Lung (tissue), 12 donors: ENCODE measurements around the gene ANKS1B. TPM values are rescaled to one million over a fixed set of nuclear protein-coding genes. Genes with fewer than 3 reads are reported as not detected.
"Not testable (repeated sequence)": the region's sequence is repeated elsewhere in the genome, so short reads cannot be mapped to it uniquely, and the experiment has no call there.

Source experiments
- ATAC-seq: fragments of 200-7000 bp; cut with Tn5 transposase; one replicate; pipeline ENCODE4 v1.9.1; 2020; ENCODE audit warnings: moderate number of reproducible peaks; ENCODE audit not compliant: insufficient read depth, low FRiP score
- DNase-seq, 3 donors: peaks; one replicate each; pipeline ENCODE4 v3.0.0-alpha.2; 2013 to 2017
- H3K27ac ChIP-seq, 2 donors: one replicate each; pipeline ENCODE4 v1.5.1; 2013; ENCODE audit warnings: mild to moderate bottlenecking in 2 of 2, moderate library complexity in 2 of 2, control low read depth in 1 of 2, inconsistent platforms in 1 of 2, low read depth in 1 of 2, low read length in 1 of 2
- H3K27me3 ChIP-seq, 3 donors: one replicate each; pipeline ENCODE4 v1.5.1; 2013; ENCODE audit warnings: low read length in 2 of 3; ENCODE audit not compliant: control insufficient read depth in 3 of 3, insufficient read depth in 3 of 3
- H3K36me3 ChIP-seq, 4 donors: one replicate each; pipeline ENCODE4 v1.5.1; 2013; ENCODE audit warnings: low read length in 4 of 4, mild to moderate bottlenecking in 1 of 4, moderate library complexity in 1 of 4; ENCODE audit not compliant: control insufficient read depth in 4 of 4, insufficient read depth in 4 of 4
- H3K4me1 ChIP-seq, 5 donors: one replicate each; pipeline ENCODE4 v1.5.1; 2013; ENCODE audit warnings: low read length in 5 of 5, mild to moderate bottlenecking in 2 of 5, moderate library complexity in 1 of 5; ENCODE audit not compliant: control insufficient read depth in 5 of 5, insufficient read depth in 5 of 5
- H3K4me3 ChIP-seq: one replicate; pipeline ENCODE4 v1.5.1; 2013; ENCODE audit warnings: mild to moderate bottlenecking, control low read depth, moderate library complexity
- H3K9ac ChIP-seq, 2 donors: one replicate each; pipeline ENCODE4 v1.5.1; 2013; ENCODE audit warnings: low read length in 2 of 2, control low read depth in 1 of 2; ENCODE audit not compliant: insufficient read depth in 1 of 2
- H3K9me3 ChIP-seq, 4 donors: one replicate each; pipeline ENCODE4 v1.5.1; 2013; ENCODE audit warnings: low read length in 3 of 4, mild to moderate bottlenecking in 1 of 4, moderate library complexity in 1 of 4; ENCODE audit not compliant: control insufficient read depth in 4 of 4, insufficient read depth in 3 of 4
- WGBS, 2 donors: extraction: QIAGEN DNeasy Blood & Tissue Kit; methylation state at CpG; one replicate each; pipeline ENCODE4 v1.1.7; 2013; 5-methylcytosine and 5-hydroxymethylcytosine counted together
- polyA plus RNA-seq, 2 donors: library from polyadenylated mRNA; stranded (reverse); fragments of 200-250 nt; gene quantifications; one replicate each; pipeline ENCODE4 v1.2.1, GENCODE V29; 2013
- total RNA-seq, 2 donors: library from RNA; depleted of rRNA in 1 of 2; stranded (reverse); fragments of >200 nt in 1 of 2; gene quantifications; one replicate each; pipeline ENCODE4 v1.2.1, GENCODE V29; 2014 to 2021
- TF ChIP-seq, protein P1 (sequence below): IDR thresholded peaks from 2 replicates; pipeline ENCODE4 v1.5.1; 2012; ENCODE audit warnings: mild to moderate bottlenecking; ENCODE audit errors: control extremely low read depth, extremely low read depth
- donor health status: control.
- donor health status: control.
- donor health status: Bipolar disorder and iron deficiency.
- donor health status: healthy.
- donor health status: DM: yes; HTN: yes; CAD: no.

ANKS1B gene
- total and polyA plus RNA-seq, 4 donors, result 0.32 to 10.3 (median 3.7) TPM

DNA sequence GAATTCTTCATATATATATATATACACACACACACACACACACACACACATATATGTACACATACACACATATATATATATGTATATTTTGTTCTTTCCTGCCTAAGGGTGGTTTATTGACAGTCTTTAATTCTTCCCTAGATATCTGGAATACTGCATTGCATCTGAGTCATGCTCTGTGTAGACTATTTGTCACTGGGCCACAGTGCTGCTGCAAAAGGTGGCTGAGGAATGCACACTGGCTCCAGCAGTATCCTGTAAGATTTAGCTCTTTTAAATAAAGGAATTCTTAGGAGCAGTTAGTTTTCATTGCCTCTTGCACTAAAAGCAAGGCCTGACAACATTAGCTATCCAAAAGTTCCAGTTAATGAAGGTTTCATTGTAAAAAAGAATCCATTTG, 1138.8 kb downstream of the ANKS1B start:
- Histone ChIP-seq H3K9ac (no peak overlapping the region), H3K4me3 (no peak overlapping the region), H3K36me3 (no peaks in the 10 kb centered on the region), H3K9me3 (no peaks in the 10 kb centered on the region), H3K27ac (no peak overlapping the region), H3K27me3 (no peaks in the 10 kb centered on the region), H3K4me1 (peaks cover 0 to 2% (median 0%) of the 10 kb centered on the region in 5 donors)
- TF ChIP-seq, protein P1, sequence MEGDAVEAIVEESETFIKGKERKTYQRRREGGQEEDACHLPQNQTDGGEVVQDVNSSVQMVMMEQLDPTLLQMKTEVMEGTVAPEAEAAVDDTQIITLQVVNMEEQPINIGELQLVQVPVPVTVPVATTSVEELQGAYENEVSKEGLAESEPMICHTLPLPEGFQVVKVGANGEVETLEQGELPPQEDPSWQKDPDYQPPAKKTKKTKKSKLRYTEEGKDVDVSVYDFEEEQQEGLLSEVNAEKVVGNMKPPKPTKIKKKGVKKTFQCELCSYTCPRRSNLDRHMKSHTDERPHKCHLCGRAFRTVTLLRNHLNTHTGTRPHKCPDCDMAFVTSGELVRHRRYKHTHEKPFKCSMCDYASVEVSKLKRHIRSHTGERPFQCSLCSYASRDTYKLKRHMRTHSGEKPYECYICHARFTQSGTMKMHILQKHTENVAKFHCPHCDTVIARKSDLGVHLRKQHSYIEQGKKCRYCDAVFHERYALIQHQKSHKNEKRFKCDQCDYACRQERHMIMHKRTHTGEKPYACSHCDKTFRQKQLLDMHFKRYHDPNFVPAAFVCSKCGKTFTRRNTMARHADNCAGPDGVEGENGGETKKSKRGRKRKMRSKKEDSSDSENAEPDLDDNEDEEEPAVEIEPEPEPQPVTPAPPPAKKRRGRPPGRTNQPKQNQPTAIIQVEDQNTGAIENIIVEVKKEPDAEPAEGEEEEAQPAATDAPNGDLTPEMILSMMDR, result no peak
- DNase-seq (no peak), ATAC-seq (no peak)

DNA sequence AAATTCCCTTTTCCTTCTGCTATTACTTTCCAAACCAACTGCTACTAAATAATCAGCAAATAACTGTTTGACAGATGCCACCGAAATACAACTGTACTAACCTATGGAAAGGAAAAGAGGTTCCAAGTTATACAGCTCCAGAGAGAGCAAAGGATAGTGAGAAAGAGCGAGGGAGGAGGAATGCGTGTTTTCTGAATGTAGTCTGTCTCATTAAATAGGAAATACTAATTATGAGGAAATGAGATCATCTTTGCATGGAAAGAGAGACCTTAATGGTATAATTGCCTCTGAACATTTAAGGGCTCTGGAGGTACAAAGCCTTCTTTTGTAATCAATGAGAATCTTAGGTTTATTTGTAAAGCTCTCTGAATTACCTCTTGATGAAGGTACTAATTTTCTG, 1144.4 kb downstream of the ANKS1B start:
- DNase-seq, result no peak

DNA sequence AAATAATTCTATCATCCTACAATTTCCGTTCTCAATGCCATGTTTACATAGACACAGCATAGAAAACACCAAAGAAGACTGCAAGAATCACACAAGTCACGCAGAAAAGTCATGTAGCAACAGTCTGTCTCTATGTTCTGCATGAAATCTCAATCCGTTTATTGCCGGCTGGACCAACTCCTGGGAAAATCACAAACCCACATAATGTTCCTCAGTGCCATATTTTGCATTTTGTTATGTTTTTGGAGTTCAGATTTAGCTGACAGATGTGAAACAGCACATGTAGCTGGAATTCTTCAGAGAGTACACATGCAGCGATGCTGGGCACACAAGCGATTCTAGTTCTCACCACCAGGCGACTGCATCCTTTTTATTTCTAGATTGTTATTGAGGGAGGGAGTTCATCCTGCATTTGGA, 1146.5 kb downstream of the ANKS1B start:
- DNase-seq, result peak; percentile 39 to 81 (median 78)
- no peak overlapping the region for H3K9ac ChIP-seq
- TF ChIP-seq, protein P1, result no peak
- H3K9me3 ChIP-seq, result no peaks in the 10 kb centered on the region
- H3K4me1 ChIP-seq, result peaks cover 0 to 18% (median 4%) of the 10 kb centered on the region in 5 donors
- H3K36me3 ChIP-seq, result no peaks in the 10 kb centered on the region
- H3K27me3 ChIP-seq, result no peaks in the 10 kb centered on the region
- no peak for ATAC-seq
- no peak overlapping the region for H3K4me3 ChIP-seq
- 51 to 55% methylated on average over 7 of the region's 7 CpGs for WGBS, 2 donors
- no peak overlapping the region for H3K27ac ChIP-seq

More for the DNA sequence above, 1144.4 kb downstream of the ANKS1B start:
- no peak for ATAC-seq
- Histone ChIP-seq H3K27ac (no peak overlapping the region), H3K36me3 (no peaks in the 10 kb centered on the region), H3K4me3 (no peak overlapping the region), H3K27me3 (no peaks in the 10 kb centered on the region), H3K9me3 (no peaks in the 10 kb centered on the region), H3K9ac (no peak overlapping the region), H3K4me1 (peaks cover 0 to 18% (median 4%) of the 10 kb centered on the region in 5 donors)
- WGBS, 2 donors, result 83 to 87% methylated on average over 3 of the region's 3 CpGs
- TF ChIP-seq, protein P1, result no peak

DNA sequence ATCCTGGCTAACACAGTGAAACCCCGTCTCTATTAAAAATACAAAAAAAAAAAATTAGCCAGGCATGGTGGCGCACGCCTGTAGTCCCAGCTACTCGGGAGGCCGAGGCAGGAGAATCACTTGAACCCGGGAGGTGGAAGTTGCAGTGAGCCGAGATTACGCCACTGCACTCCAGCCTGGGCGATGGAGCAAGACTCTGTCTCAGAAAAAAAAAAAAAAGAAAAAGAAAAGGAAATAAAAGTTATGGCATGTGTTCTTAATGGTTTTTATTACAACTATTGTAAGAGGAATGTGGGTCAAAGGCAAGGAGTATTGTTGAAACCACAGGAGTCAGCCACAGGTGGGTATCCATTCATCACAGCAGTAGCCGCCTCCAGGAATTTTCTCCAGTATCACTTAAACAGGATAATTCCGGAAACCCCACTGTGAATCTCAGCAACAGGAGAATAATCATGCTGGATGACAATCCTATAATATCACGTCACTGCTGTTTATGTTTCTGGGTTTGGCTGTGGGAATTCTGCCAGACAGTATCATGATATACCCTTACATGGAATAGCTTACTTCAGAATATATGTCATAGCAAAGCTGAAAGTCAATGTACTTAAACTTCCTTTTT, 1147.5 kb downstream of the ANKS1B start:
- not testable (repeated sequence) for H3K36me3 ChIP-seq, H3K27me3 ChIP-seq, H3K9me3 ChIP-seq, H3K4me3 ChIP-seq, H3K9ac ChIP-seq, ATAC-seq, H3K27ac ChIP-seq
- peak; percentile 69 to 89 (median 87) for DNase-seq
- H3K4me1 ChIP-seq, result peaks cover 0 to 18% (median 4%) of the 10 kb centered on the region in 5 donors
- 83% methylated on average over 11 of the region's 12 CpGs for WGBS, 2 donors
